Activated CD4-positive, alpha-beta T cell treated with anti-CD3 and anti-CD28 coated beads for 24 hours (primary cell): Measurements from ENCODE around the gene TMEM232.
"Not testable (repeated sequence)": the region's sequence is repeated elsewhere in the genome, so short reads cannot be mapped to it uniquely, and the experiment has no call there.

Source experiments
- DNase-seq, 2 donors: peaks; one replicate each; pipeline ENCODE4 v3.0.0-alpha.2; 2020; ENCODE audit warnings: low read depth in 2 of 2

TMEM232 gene

GRCh38 chr5:110625376-110625999 is 101.0 kb downstream of the TMEM232 start:
- no peak for DNase-seq

GRCh38 chr5:110623874-110624273 is 102.6 kb downstream of the TMEM232 start:
- no peak for DNase-seq

- no peak for DNase-seq
Observed at GRCh38 chr5:110618941-110619340, 107.5 kb downstream of the TMEM232 start.

- DNase-seq, result no peak
Observed at GRCh38 chr5:110616009-110616408, 110.5 kb downstream of the TMEM232 start.

- no peak for DNase-seq
Observed at GRCh38 chr5:110612794-110613247, 113.7 kb downstream of the TMEM232 start.

- no peak for DNase-seq
Observed at GRCh38 chr5:110611817-110612216, 114.7 kb downstream of the TMEM232 start.

GRCh38 chr5:110594866-110595265 is 131.6 kb downstream of the TMEM232 start:
- DNase-seq, result no peak

- DNase-seq, result no peak
Observed at GRCh38 chr5:110590187-110590586, 136.3 kb downstream of the TMEM232 start.

GRCh38 chr5:110588286-110588980 is 138.0 kb downstream of the TMEM232 start:
- DNase-seq, result no peak

- no peak for DNase-seq
Observed at GRCh38 chr5:110580625-110581024, 145.8 kb downstream of the TMEM232 start.

GRCh38 chr5:110572729-110573128 is 153.7 kb downstream of the TMEM232 start:
- no peak for DNase-seq

- no peak for DNase-seq
Observed at GRCh38 chr5:110562191-110562590, 164.3 kb downstream of the TMEM232 start.

- DNase-seq, result no peak
Observed at GRCh38 chr5:110561510-110561909, 165.0 kb downstream of the TMEM232 start.

- no peak for DNase-seq
Observed at GRCh38 chr5:110549301-110549700, 177.2 kb downstream of the TMEM232 start.

- DNase-seq, result no peak
Observed at GRCh38 chr5:110548171-110548570, 178.3 kb downstream of the TMEM232 start.

GRCh38 chr5:110547495-110547894 is 179.0 kb downstream of the TMEM232 start:
- no peak for DNase-seq

- no peak for DNase-seq
Observed at GRCh38 chr5:110545716-110546115, 180.8 kb downstream of the TMEM232 start.

- DNase-seq, result no peak
Observed at GRCh38 chr5:110544603-110545002, 181.9 kb downstream of the TMEM232 start.

GRCh38 chr5:110542949-110543348 is 183.5 kb downstream of the TMEM232 start:
- no peak for DNase-seq

GRCh38 chr5:110536120-110537115 is 190.1 kb downstream of the TMEM232 start:
- no peak for DNase-seq

GRCh38 chr5:110535146-110535545 is 191.3 kb downstream of the TMEM232 start:
- DNase-seq, result not testable (repeated sequence)

- DNase-seq, result no peak
Observed at GRCh38 chr5:110525762-110526161, 200.7 kb downstream of the TMEM232 start.
